Epithelial cell of prostate (primary cell): ENCODE results near the gene ASGR2.
A peak's percentile ranks its signal among the peaks of the same experiment; 100 is the strongest.
"Not testable (repeated sequence)": the region's sequence is repeated elsewhere in the genome, so short reads cannot be mapped to it uniquely, and the experiment has no call there.

Experiments used
- DNase-seq: peaks from one replicate; pipeline ENCODE4 v3.0.0-alpha.2; 2011; ENCODE audit warnings: low read depth, low spot score
- H3K27ac ChIP-seq: fragments of 450-650 bp; 2 replicates; pipeline ENCODE4 v1.5.1; 2017; ENCODE audit warnings: mild to moderate bottlenecking

Gene ASGR2

GRCh38 chr17:7102421-7102820, 12.2 kb downstream of the ASGR2 start:
- no peak overlapping the region for H3K27ac ChIP-seq
- DNase-seq = no peak

- DNase-seq = no peak
- no peak overlapping the region for H3K27ac ChIP-seq
Measured at GRCh38 chr17:7101531-7101930, 13.1 kb downstream of the ASGR2 start.

DNA sequence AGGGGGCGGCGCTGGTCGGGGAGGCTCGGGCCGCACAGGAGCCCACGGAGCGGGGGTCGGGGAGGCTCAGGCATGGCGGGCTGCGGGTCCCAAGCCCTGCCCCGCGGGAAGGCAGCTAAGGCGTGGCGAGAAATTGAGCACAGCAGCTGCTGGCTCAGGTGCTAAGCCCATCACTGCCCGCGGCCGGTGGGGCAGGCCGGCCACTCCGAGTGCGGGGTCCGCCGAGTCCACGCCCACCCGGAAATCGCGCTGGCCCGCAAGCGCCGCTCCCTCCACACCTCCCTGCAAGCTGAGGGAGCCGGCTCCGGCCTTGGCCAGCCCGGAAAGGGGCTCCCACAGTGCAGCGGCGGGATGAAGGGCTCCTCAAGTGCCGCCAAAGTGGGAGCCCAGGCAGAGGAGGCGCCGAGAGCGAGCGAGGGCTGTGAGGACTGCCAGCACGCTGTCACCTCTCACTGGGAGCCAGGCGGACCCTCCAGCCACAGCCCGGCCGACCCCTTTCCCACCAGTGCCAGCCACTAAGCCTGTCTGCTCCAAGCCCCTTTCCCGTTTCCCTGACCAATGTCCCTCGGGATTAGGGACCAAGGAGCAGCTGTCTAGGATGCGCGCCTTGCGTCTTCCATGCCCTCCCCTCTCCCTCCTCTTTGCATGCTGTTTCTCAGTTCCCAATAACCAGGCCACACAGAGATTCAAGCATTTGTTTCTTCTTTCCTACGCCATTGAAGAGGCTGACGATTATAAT, 13.8 kb downstream of the ASGR2 start:
- H3K27ac ChIP-seq, DNase-seq: not testable (repeated sequence)

GRCh38 chr17:7098802-7099459, 15.7 kb downstream of the ASGR2 start:
- no peak for DNase-seq
- no peak overlapping the region for H3K27ac ChIP-seq

- no peak for DNase-seq
- no peak overlapping the region for H3K27ac ChIP-seq
Measured at GRCh38 chr17:7097940-7098339, 16.7 kb downstream of the ASGR2 start.

DNA sequence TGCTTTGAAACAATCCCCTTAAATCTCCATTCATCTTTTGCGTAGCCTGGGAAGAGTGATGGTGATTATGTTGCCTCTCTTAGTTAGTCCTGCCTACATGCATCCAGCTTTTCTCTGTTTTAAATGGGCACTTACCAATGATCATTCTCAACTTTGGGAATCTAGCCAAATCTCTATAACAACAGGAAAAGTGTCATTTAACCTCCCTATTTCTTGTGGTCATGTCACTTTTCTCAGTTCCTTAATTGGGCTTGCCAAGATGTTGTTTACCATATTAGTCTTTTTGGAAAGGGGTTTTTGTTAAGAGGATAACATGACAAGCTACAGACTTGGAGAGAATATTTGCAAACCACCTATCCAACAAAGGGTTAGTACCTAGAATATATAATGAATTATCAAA, 19.0 kb downstream of the ASGR2 start:
- no peak for DNase-seq
- no peak overlapping the region for H3K27ac ChIP-seq

DNA sequence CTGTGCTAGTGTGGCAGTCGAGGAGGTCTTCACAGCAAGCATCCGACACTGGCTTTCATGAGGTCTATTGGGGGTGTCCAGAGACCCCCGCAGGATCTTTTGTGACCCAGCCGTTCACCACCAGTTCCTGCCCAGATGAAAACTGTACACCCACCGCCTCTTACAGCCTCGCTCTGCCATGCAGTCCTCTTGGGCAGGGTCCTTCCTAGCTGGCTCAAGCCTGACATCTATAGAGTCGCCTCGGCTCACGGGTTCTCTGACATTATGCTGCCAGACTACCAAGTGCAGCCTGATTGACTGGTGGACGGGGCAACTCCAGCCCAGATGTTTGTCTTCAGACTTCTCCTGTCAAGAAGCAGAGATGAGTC, 20.0 kb downstream of the ASGR2 start:
- no peak for DNase-seq
- H3K27ac ChIP-seq = no peak overlapping the region

DNA sequence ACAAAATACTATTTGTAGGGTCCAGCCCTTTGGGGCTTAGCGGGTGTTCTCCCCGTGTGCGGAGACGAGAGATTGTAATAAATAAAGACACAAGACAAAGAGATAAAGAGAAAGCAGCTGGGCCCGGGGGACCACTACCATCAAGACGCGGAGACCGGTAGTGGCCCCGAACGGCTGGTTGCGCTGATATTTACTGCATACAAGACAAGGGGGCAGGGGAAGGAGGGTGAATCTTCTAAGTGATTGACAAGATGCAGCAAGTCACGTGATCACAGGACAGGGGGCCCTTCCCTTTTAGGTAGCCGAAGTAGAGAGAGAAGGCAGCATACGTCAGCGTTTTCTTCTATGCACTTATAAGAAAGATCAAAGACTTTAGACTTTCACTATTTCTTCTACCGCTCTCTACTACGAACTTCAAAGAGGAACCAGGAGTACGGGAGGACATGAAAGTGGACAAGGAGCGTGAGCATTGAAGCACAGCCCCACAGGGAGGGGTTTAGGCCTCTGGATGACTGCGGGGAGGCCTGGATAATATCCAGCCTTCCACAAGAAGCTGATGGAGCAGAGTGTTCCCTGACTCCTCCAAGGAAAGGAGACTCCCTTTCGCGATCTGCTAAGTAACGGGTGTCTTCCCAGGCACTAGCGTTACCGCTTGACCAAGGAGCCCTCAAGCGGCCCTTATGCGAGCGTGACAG, 23.2 kb downstream of the ASGR2 start:
- not testable (repeated sequence) for DNase-seq, H3K27ac ChIP-seq

GRCh38 chr17:7089570-7089969, 25.1 kb downstream of the ASGR2 start:
- H3K27ac ChIP-seq, DNase-seq: not testable (repeated sequence)

DNA sequence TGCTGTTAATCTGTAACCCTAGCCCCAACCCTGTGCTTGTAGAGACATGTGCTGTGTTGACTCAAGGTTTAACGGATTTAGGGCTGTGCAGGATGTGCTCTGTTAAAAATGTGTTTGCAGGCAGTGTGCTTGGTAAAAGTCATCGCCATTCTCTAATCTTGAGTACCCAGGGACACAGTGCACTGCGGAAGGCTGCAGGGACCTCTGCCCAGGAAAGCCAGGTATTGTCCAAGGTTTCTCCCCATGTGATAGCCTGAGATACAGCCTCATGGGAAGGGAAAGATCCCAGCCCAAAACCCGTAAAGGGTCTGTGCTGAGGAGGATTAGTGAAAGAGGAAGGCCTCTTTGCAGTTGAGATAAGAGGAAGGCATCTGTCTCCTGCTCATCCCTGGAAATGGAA, 26.2 kb downstream of the ASGR2 start:
- H3K27ac ChIP-seq = peak overlapping the region; percentile 11

DNA sequence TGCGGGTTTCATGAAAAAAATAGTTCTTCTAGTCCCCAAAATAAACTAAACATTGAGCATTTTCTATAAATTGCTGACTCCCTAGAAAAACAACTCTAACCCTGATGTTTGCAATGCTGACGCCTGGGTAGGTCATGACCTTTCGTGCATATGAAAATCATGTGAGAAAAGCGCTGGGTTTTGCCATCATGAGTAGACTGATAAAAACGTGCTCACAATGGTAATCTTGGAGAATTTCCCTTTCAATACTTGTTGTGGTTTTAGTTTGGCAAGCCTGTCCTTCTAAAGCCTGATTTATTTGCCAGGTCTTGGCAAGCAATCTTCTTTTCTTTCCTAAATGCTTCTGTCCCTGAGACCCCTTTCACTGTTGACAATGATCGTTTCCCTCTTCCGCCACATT, 30.5 kb downstream of the ASGR2 start:
- DNase-seq = no peak
- no peak overlapping the region for H3K27ac ChIP-seq

More for the DNA sequence above, 26.2 kb downstream of the ASGR2 start:
- peak; percentile 24 for DNase-seq

DNA sequence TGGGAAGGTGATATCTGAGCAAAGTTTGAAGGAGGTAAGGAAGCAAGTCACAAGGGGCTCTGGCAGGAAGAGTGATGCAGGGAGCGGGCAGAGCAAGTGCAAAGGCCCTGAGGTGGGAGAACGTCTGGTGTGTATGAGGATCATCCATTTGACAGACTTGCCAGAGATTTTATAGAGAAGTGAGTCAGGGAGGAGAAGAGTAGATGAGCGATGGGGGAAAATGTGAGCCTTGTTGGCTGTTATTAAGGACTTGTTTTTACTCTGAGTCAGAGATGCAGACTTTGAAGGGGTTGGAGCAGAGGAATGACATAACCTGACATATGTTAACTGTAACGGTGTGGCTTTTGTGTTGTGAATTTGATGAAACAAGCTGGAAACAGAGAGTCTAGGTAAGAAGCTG, 31.0 kb downstream of the ASGR2 start:
- peak; percentile 45 for DNase-seq
- H3K27ac ChIP-seq = no peak overlapping the region

- no peak overlapping the region for H3K27ac ChIP-seq
- DNase-seq = no peak
Measured at GRCh38 chr17:7081341-7082062, 33.1 kb downstream of the ASGR2 start.

GRCh38 chr17:7080456-7081041, 34.1 kb downstream of the ASGR2 start:
- DNase-seq = no peak
- no peak overlapping the region for H3K27ac ChIP-seq

DNA sequence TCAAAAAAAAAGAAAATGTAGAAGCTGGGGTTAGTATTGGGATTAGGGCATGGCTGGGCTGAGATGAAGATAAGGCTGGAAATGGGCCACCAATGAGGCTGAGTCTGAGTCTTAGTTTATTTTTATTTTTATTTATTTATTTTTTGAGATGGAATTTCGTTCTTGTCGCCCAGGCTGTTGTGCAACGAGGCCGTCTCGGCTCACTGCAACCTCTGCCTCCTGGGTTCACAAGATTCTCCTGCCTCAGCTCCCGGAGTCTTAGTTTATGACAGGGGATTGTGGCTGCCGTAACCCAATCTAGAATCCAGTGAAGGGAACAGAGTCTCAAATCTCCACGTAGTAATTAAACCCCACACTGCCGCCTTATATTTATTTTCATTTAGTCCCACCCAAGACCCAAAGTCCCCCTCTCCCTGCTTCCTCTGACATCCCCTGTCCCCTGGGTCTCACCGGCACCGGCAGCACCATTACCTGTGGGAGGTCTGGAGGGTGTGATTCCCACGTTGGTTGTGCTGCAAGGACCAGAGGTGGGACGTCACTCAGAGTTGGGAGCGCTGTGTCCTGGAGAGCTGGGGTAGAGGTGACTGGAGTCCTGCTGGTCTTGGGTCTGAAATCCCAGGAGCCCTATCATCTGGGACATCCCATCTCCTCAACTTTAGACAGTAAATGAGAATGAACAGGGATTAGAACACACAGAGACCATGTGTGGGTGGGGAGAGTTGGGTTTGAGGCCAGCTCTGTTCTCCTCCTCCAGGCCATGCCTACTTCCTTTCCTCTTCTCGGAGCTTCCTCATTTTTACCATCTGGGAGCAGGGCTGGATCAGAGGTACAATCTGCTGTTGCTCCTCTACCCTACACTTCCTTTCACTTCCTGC, 34.8 kb downstream of the ASGR2 start, which contains the start of gene CLEC10A:
Gene CLEC10A (minus strand): TSS at position 671 of the 875 bp plus-strand sequence. CDS start 1,439 bp downstream, outside the sequence.
- no peak for DNase-seq
- no peak within 1 kb of the TSS for H3K27ac ChIP-seq

DNA sequence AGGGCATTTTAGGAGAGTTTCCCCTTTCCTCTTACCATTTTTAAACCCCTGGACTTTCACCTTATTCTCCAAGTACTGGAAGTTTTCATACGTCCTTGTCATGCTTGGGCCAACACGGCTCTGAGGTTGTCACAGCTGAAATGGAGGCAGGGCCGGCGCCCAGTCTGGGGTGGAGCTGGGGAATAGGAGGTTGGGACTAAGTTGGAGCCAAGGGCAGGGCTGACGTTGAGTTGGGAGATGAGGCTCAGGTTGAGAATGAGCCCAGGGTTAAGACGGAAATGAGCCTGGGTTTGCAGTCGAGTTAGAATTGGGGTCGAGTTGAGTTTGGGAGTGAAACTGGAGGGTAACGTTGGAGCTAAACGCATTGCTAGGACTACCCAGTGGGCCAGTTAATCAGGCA, 35.9 kb downstream of the ASGR2 start:
- no peak overlapping the region for H3K27ac ChIP-seq

DNA sequence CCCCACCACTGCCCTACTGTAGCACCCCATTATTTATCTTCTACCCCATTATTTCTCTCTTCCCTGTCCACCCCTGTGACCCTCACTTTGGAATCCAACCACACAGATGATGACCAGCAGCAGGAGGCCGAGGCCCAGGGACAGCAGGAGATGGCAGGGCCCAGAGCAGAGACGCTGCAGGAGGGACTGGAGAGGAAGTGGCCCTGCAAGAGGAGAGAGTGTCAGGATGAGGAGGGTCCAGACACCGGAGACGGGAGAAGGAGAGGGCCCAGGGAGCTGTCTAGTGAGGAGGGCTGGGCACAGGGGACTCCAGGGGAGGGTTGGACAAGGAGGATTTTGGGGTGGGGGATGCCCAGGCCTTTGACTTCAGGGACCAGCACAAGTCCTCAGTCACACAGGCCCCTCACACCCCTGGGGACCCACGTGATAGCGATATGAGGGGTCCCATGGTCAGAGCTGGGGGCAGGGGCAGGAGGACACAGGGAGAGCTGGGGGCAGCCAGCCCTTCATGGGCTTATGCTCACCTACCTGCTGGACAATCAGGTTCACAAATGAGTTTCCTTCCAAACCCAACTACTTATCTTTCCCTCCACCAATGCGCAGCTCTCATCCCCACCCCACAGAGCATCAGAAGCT, 36.6 kb downstream of the ASGR2 start:
- H3K27ac ChIP-seq = no peak overlapping the region
- DNase-seq = no peak

More for the DNA sequence above, 35.9 kb downstream of the ASGR2 start:
- DNase-seq = no peak

- DNase-seq = no peak
Measured at GRCh38 chr17:7074931-7075330, 39.7 kb downstream of the ASGR2 start.

GRCh38 chr17:7072406-7072805, 42.2 kb downstream of the ASGR2 start:
- DNase-seq = no peak
- no peak overlapping the region for H3K27ac ChIP-seq

More at GRCh38 chr17:7074931-7075330, 39.7 kb downstream of the ASGR2 start:
- H3K27ac ChIP-seq = no peak overlapping the region
